Medulla oblongata (tissue), 1 donor: ENCODE results near the gene CFHR2.

Experiments
- DNase-seq: peaks from one replicate; pipeline ENCODE4 v3.0.0-alpha.2; 2015; ENCODE audit errors: extremely low spot score

CFHR2 gene

DNA sequence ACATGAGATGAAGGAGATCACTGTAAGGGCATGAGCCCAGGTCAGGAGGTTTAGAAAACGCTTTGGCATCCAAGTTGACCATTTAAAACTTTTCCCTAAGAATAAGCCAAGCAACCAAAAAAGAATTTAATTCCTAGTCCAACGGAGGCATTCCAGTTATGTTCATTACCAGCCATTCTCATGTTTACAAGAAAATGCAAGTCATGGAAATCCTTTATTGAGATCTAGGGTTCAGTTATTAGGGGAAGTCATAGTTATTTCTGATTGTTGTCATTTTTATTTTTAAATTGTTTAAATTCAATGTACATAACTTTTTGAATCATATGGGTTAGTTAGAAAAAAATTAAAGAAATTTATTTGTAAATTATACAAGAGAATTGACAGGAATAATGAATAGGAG is 58.3 kb downstream of the CFHR2 start:
- DNase-seq, result no peak

DNA sequence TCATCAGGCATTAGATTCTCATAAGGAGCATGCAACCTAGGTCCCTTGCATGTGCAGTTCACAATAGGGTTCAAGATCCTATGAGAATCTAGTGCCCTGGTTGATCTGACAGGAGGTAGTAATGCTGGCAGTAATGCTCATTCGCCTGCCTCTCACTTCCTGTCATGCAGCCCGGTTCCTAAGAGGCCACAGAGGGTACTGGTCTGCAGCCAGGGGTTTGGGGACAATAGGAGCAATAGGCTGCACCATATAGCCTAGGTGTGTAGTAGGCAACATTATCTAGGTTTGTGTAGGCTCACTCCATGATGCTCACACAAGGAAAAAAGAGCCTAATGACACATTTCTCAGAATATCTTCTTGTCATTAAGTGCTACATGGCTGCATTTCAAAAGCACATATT is 59.6 kb downstream of the CFHR2 start:
- DNase-seq, result no peak

- DNase-seq, result no peak
Observed at GRCh38 chr1:197008861-197009260, 65.3 kb downstream of the CFHR2 start.
